Measurements from ENCODE around the gene NKX6-1.

- TF ChIP-seq CTCF (conservative IDR thresholded peaks at IDR 0.05; ENCODE audit: low read length) (no peak), EZH2phosphoT487 (IDR thresholded peaks at IDR 0.05; ENCODE audit: borderline replicate concordance) (no peak)
Observed at GRCh38 chr4:84496706-84497503, 2.2 kb downstream of the NKX6-1 start.

All from Loucy (cell line).